NCI-H1417 (cell line): ENCODE results near the gene C1orf185.
"Not testable (repeated sequence)": the region's sequence is repeated elsewhere in the genome, so short reads cannot be mapped to it uniquely, and the experiment has no call there.

Source experiments
- DNase-seq, 3 experiments: peaks; one replicate each; lab custom pipeline; 2025; lab: John Stamatoyannopoulos, UW

The C1orf185 gene

DNA sequence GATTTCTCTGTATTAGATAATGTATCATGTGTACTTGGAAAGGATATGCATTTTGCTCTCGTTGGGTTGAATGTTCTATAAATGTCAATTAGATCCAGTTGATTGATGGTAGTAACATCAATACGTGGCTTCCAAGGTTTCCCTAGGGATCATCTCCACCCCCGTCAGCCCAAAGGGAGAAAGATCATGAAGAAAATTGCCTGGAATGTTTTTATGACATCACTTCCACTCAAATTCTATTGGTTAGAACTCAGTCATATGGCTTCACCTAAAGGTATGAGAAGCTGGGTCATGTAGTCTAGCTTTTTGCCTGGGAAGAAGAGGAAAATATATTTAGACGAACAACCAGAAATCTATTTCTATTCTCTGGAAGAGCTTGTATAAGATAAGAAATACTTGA, at the start of gene C1orf185:
Gene C1orf185 (plus strand): TSS at position 253 of the 400 bp plus-strand sequence. CDS start 6 bp downstream, at position 259.
- peak in 1 of 3 experiments; percentile 23 for DNase-seq

DNA sequence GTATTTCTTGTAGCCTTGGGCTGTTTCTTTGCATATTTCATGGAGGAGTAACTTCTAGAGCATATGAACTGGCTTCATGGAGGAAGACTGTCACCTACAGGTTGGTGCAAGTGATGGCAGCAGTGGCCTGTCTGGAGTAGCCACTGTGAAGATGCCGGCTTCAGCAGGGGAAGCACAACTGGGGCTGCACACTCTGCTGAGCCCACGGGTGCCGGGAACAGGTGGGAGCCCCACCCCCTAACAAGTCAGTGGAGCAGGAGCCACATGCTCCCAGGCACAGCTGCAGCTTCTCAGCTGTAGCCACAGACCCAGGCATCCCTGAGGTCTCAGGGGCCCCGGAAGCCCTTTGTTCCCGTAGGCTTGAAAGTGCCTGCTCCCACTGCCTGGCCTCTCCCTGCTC, 43.2 kb upstream of the C1orf185 start:
- no peak for DNase-seq

DNA sequence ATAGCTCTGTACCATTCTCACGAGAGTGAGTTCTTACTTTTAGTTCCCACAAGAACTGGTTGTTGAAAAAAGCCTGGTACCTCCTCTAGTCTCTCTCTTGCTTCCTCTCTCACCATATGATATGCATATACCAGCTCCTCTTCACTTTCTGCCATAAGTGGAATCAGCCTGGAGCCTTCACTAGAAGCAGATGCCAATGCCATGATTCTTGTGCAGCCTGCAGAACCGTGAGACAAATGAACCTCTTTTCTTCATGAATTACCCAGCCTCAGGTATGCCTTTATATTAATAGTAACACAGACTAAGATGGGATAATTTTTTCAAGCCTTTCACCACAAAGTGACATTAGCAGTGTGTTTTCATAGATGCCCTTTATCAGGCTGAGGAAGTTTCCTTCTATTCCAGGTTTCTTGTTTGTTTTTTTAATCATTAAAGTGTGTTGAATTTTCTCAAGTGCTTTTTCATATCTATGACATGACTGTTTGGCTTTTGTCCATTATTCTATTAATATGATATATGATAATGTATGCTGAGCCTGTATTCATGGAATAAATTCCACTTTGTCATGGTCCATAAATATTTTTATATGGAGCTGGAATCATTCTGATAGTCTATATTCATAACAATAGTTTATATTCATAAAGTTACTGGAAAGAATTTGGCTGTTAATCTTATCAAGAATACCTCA, 40.7 kb upstream of the C1orf185 start:
- no peak for DNase-seq

DNA sequence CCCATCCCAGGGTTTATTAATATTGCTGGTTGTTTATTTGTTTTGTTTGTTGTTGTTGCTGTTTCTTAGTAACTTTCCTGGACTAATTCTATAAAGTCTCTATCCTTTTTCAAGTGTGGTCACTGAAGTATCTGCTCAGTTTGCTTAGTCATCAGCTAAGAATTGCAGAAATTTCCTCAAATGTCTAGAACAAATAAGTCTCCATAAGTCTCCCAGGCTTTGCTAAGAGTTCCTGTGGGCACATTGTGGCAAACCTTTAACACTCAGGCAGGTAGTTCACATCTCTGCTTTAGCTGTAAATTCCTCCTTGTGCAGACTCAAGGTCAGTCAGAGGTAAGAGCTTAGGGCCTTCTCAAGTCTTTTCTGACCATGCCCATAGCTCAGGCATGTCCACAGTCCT, 38.9 kb upstream of the C1orf185 start:
- DNase-seq = no peak

DNA sequence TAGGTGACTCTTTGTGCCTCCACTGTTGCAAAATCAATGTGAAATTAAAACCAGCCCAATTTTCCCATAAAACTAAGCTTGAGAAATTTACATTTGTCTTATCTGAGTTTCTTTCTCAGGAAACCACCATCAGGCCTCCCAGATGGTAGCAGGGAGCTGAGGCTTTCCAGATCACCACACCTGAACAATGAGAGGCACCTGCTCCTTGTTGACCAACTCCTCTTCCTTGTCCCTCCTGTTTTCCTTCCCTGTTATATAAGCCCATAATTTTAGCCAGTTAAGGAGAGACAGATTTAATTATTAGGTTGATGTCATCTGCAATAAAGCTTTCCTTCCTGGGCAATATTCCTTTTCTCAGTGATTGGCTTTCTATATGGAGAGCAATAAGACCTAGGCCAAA, 32.0 kb upstream of the C1orf185 start:
- peak; percentile 36 to 89 (median 63) for DNase-seq

DNA sequence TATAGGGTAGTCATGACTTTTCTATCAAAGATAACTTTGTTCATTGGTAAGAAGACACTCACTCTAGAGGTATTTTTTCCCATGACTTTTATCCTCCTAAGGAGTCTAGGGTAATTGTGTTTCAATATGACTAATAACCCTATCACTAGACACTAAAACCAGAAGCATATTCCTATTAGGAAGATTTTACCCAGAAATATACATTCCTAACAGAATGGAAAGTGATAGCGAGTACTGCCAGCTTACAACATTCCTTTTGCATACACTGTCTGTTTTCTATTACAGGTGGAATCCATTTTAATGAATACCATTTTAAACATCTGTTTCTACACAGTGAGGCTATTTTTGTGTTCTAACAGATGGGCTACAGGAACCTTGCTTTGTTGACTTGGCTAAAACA, 31.4 kb upstream of the C1orf185 start:
- DNase-seq = no peak

DNA sequence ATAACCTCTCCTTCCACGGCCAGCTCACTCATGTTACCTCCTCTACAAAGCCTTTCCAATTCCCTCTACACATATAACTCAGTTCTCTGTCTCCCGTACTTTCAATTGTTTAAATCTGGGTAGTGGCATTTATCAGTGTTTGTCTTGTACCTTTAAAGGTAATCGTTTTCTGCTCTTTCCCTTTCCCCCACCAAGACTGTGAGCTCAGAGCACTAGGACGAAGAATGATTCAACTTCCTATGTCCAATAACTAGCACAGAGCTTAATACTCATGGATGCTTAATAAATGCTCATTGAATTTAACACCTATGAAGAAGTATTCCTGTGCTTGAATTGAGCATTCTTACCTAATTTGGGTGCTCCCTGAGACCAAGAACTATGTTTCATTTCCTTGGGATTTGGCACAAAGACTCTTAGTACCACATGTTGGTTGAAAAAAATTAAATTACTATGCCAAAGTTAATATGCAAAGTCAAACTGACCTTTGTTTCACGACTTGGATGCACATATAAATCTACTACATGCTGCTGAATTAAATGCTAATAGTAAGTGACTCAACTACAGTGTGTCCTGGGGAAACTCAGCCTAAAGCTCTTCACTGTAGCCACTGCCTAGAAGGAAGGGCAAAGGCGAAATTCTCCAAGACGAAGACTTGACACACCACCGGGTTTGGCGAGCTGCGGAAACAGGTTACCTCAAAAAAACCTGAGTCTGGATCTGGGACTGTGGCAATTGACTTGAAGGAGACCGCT, 30.6 kb upstream of the C1orf185 start:
- DNase-seq = no peak

DNA sequence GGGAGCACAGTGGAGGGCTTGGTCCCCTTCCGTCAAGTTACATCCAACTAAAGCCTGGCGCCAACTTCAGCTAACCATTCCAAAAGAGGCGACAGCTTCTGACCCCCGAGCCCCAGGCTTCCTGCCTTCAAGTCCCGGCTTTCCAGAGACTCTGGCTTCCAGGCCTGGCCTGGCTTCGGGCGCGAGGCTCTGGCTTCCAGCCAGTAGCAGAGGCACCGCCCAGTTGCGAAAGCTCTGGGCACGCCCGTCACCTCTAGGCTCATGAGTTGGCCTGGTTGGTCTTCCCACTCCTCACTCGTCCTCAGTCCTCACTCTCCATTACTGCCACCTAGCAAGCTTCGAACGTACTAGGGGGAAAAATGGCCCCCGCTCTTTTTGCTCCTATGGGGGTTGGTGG, 30.0 kb upstream of the C1orf185 start:
- no peak for DNase-seq

DNA sequence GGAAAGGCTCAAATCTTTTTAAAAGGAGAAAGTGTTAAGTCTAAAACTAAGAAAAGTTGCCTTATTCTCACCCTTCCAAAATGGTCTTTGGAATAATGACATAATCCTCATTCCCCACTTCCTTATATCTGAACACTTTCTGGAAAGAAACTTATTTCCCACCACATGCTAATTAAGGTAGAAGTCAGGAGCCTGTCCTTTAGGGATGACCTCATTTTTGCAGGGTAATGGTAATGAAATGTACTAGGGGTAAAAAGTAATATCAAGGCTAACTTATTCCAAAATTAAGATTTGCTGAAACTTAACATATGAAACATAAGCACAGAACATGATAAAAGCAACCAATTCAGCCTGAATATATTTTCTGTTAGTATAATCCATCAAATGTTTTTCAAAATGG, 29.4 kb upstream of the C1orf185 start:
- no peak for DNase-seq

DNA sequence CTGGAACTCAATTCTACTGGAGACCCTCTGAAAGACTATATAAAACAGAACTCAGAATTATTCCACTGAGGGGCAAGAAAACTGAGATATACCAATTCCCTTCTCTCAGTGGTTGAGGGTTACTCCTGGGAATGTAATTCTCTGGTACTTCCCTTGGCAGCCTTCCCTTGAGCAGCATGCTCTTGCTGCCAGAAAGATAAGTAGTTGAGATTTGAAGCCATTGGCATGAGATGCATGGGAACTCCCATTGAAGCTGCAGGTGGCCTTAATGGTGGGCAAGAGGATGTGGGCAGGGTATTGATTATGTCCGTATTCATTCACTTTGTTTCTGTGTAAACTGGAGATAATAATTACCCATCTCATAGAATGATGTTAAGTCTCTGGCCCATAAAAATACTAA, 28.6 kb upstream of the C1orf185 start:
- DNase-seq = peak in 1 of 3 experiments; percentile 6

DNA sequence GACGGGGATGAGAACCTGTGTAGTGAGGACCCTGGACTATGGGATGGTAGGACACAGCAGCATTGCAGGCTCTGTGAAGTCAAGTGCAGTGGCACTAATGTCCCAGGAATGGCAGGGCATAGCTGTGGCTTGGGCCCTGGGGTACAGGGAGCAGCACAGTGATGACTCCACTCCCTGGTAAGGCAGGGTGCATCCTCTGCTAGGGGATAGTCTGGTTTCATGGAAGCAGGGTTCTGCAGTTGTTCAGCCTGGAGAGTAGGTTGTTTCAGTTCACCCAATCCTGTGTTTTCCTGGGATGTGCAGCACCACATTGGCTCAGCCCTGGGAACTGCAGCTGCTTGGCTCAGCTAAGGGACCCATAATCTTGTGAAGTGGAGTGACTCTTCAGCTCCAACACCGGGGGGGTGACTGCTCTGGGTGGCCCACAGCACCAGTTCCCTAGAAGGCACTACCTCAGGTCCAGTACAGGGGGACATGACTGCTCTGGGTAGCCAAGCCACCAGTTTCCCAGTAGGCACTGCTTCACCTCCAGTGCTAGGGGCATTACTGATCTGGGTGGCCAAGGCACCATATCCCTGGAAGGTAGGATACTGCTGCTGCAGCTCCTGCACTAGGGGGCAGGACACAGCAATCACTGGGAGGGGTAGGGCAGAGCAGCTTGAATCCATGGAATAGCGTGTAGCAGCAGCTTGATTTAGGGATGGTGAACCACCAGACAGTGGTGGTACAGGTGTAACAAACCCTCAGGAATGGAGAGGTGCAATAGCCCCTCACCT, 15.3 kb upstream of the C1orf185 start:
- no peak for DNase-seq

DNA sequence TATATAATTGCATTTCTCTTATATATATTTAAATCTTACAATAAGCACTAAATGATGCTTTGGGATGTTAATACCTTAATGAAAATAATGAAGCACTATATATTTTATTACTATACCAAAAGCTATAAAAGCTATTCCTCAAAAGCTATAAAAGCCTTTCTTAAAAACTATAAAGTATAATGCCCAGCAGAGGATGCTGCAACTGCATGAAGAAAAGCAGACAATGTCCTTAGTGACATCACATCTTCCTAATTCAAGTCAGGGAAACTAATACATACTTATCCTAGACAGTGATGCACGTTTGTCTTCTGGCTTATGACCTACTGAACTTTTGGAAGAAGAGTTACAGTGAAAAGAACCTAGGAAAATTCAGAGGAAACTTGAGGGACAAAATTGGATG, 13.6 kb upstream of the C1orf185 start:
- DNase-seq = peak in 1 of 3 experiments; percentile 9

DNA sequence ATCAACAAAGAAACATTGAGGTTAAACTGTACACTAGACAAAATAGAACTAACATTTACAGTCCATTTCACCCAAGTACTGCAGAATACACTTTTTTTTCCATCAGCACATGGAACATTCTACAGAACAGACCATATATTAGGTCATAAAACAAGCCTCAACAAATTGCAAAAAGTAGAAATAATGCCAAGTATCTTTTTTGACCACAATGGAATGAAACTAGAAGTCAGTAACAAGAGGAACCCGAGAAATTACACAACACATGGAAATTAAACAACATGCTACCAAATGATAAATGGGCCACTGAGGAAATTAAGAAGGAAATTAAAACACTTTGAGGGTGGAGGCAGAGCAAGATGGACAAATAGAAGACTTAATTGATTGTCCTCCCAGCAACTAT, 8.4 kb upstream of the C1orf185 start:
- no peak for DNase-seq

DNA sequence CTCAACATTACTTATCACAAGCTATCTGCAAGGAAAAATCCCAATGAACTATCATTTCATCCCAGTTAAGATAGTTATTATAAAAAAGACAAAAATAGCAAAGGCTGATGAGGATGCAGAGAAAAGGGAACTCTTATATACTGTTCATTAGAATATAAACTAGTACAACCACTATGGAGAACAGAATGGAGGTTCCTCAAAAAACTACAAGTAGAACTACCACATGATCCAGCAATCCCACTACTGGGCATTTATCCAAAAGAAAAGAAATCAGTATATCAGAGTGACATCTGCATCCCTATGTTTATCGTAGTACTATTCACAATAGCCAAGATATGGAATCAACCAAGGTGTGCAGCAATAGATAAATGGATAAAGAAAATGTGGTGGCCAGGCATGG, 4.9 kb upstream of the C1orf185 start:
- DNase-seq = no peak

DNA sequence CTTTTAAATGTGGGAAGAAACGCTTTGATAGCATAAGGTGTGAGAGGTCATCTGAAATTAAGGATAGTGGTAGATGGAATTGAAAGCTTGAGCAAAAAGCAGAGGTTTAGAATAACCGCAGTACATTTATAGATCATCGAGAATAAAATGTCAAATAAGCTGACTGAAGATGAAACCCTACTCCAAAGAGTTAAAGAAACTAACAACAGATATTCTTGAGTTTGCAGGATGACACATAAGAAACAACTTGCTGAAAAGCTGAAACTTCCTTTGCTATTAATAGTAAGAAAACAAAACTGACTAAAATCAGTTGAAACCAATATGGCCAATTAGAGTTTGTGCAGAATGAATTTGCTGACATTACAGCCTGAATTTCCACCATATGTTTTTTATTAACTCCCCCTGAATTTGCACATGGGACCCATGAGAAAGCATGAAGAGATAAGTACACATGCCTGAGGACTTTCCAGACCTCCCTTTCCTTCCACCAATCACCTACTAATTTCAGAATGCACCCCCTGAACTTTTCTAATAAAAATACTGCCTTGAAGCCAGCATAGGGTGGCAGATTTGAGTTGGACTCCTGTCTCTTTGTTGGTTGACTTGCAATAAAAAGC, 1.7 kb upstream of the C1orf185 start:
- DNase-seq = no peak

DNA sequence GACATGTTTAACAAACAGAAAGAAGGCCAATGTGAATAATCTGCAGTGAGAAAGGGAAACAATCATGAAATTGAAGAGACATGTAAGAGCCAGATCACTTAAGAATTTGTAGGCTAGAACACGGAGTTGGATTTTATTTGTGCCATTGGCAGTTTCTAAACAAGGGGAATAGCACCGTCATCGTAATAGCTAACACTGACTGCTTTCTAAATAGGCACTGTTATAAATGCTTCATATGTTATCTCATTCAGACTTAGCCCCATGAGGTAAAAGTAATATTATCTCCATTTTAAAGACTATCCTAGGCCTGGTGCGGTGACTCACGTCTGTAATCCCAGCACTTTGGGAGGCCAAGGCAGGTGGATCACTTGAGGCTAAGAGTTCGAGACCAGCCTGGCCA, 12.1 kb downstream of the C1orf185 start:
- DNase-seq = no peak

DNA sequence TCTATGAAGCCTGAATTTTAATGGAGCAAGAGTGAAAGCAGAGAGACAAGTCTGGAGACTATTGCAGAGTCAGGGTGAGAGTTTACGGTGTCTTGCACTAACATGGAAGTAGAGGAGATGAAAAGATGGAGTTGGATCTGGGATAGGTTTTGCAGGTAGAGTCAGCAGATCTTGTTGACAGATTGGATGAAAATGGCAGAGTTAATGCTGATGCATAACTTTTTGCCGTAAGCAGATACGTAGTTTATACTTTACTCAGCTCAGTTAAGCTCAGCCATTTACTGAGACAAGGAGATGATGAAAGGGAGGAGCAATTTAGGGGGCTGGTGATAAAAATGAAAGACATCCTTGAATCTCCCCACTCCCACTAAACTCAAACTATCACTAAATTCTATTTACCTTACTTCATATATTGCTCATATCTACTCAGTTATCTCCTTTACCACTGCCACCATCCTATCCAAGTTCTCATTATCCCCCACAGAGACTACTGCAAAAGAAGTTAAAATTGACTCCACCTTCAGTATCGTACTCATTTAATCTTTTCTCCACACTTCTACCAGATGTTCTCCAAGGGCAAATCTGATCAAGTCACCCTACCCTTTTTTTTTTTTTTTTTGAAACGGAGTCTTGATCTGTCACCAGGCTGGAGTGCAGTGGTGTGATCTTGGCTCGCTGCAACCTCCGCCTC, 13.8 kb downstream of the C1orf185 start:
- DNase-seq = no peak

DNA sequence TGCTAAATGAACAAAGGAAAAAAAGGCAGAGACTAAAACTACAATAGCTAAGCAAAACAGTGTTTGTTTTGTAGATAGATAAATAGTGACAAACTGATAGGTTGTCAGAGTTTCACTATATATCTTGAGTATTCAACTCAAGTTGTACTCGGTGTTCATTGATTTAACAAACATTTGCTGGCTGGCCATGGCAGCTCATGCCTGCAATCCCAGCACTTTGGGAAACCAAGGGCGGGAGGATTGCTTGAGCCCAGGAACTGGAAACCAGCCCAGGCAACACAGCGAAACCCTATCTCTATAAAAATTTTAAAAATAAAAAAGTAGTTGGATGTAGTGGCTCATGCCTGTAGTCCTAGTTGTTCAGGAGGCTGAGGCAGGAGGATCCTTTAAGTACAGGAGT, 17.3 kb downstream of the C1orf185 start:
- DNase-seq = no peak

DNA sequence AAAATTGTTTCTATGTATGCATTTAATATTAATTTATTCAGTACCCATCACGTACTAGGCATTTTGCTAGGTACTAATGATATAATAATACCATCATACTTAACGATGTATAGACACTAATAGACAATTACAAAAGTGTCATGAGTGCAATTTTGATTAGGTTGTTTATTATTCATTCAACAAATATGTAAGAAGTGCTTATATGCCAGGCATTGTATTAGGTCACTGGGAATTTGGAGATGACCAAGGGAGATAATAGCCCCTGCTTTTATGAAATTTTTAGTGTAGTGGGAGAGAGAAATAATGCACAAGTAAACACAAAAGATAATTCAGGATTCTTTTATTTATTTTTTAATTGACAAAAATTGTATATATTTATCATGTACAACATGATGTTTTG, 18.6 kb downstream of the C1orf185 start:
- DNase-seq = no peak

DNA sequence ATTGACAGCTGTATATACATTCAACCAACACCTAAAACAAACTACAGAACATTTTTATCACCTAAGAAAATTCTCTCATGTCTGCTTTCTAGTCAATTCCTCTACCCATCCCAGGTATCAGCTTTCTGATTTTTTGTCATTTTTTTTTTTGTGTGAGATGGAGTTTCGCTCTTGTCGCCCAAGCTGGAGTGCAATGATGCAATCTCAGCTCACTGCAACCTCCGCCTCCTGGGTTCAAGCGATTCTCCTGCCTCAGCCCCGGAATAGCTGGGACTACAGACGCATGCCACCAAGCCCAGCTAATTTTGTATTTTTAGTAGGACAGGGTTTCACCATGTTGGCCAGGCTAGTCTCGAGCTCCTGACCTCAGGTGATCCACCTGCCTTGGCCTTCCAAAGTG, 25.1 kb downstream of the C1orf185 start:
- not testable (repeated sequence) for DNase-seq

DNA sequence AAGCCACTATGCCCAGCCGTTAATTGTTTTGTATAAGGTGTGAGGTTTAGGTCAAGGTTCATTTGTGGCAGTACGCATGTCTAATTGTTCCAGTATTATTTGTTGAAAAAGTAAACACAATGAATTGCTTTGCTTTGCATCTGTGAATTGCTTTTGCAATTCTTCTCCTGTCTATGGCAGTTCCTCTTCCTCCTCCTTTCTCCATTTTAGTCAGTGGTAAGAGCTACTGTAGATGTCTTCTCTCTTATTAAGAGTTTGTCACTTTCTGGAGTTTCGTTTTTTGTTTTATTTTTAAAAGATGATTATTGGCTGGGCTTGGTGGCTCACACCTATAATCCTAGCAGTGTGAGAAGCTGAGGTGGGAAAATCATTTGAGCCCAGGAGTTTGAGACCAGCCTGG, 29.2 kb downstream of the C1orf185 start:
- no peak for DNase-seq

DNA sequence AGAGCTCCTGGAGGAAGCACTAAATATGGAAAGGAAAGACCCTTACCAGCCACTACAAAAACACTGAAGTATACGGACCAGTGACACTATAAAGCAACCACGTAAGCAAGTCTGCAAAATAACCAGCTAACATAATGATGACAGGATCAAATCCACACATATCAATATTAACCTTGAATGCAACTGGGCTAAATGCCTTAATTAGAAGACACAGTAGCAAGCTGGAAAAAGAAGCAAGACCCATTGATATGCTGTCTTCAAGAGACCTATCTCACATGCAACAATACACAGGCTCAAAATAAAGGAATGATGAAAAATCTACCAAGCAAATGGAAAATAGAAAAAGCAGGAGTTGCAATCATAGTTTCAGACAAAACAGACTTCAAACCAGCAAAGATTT, 31.0 kb downstream of the C1orf185 start:
- no peak for DNase-seq
